ENCODE data around the gene HACD2. TPM values are rescaled to one million over a fixed set of nuclear protein-coding genes. Genes with fewer than 3 reads are reported as not detected.

The HACD2 gene
- total and polyA plus RNA-seq, 12 donors, result 5.1 to 29.9 (median 20.2) TPM

DNA sequence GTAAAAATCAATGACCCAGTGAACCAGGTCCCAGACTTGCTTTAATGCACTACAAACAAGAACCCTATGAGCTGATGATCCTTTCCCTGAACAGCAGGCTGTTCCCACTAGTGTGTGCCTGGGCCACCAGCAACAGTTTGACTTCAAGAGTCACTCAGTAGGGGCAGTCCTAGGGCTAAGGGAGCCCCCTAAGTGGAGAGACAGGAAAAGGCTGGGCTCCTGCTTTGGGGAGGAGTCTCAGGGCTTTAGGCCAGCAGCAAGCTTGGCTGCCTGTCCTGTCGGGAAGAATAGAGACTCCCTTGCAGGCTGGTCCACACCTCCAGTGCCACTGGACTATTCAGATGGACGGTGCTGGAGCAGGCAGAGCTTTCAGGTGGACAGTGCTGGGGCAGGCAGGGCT, 106.5 kb downstream of the HACD2 start:
- intact Hi-C loops (cut with DNase I), result no loop called here
- Histone ChIP-seq H3K36me3 (replicated peaks in 1 of 2) (no peaks in the 10 kb centered on the region), H3K4me3 (no peak overlapping the region), H3K27me3 (no peaks in the 10 kb centered on the region), H3K4me1 (replicated peaks in 1 of 2) (no peaks in the 10 kb centered on the region), H3K9me3 (replicated peaks in 1 of 3) (no peaks in the 10 kb centered on the region), H3K27ac (no peak overlapping the region)
- no peak for TF ChIP-seq POLR2A (IDR thresholded peaks at IDR 0.05)
- TF ChIP-seq, protein P1, sequence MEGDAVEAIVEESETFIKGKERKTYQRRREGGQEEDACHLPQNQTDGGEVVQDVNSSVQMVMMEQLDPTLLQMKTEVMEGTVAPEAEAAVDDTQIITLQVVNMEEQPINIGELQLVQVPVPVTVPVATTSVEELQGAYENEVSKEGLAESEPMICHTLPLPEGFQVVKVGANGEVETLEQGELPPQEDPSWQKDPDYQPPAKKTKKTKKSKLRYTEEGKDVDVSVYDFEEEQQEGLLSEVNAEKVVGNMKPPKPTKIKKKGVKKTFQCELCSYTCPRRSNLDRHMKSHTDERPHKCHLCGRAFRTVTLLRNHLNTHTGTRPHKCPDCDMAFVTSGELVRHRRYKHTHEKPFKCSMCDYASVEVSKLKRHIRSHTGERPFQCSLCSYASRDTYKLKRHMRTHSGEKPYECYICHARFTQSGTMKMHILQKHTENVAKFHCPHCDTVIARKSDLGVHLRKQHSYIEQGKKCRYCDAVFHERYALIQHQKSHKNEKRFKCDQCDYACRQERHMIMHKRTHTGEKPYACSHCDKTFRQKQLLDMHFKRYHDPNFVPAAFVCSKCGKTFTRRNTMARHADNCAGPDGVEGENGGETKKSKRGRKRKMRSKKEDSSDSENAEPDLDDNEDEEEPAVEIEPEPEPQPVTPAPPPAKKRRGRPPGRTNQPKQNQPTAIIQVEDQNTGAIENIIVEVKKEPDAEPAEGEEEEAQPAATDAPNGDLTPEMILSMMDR (IDR thresholded peaks at IDR 0.05), result no peak
- 41 to 45% (median 42%) methylated on average over 2 of the region's 2 CpGs; no CpG with 5 or more reads in 1 of the 4 donors for WGBS, 4 donors
- no peak for DNase-seq

DNA sequence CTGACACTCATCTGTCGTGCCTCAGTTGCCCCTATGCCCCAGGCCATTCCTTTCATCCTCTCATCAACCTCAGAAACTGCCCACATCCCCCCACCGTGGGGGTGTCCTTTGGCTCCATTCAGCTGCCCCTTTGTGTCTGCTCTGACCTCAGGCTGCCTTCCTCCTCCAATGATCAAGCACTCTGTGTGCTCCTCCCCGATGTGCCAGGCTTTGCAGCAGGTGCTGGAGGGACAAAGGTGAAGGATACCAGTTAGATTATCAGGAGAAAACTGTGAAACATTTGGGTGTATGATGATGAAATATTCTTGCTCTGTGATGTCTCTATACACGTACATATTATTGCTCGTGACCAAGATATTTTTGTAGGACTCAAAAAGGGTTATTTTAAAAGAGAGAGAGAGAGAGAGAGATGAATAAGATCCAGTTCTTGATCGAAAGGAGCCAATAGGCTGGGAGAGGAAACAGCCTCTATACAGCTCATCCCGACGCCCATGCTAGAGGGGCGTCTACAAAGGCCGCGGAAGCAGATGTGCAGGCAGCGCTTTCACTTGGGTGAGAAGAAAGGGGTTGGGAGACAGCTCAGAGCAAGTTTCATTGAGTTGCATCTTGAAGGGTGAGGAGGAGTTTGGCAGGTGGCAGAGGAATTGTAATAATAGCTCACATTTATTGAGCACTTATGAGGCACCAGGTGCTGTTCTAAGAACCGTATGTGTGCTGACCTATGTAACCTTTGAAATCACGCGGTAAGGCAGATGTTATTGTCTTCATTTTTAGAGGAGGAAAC, 107.7 kb downstream of the HACD2 start:
- H3K4me1 ChIP-seq (replicated peaks in 1 of 2), result no peaks in the 10 kb centered on the region
- intact Hi-C loops (cut with DNase I), result no loop called here
- no peaks in the 10 kb centered on the region for H3K9me3 ChIP-seq (replicated peaks in 1 of 3)
- H3K4me3 ChIP-seq, result no peak overlapping the region
- DNase-seq, result no peak
- H3K27ac ChIP-seq, result no peak overlapping the region
- no peak for TF ChIP-seq POLR2A (IDR thresholded peaks at IDR 0.05)
- TF ChIP-seq, protein P1 (IDR thresholded peaks at IDR 0.05), result no peak
- H3K36me3 ChIP-seq (replicated peaks in 1 of 2), result no peaks in the 10 kb centered on the region
- WGBS, 4 donors, result 74 to 80% (median 77%) methylated on average over 15 of the region's 15 CpGs
- H3K27me3 ChIP-seq, result no peaks in the 10 kb centered on the region

DNA sequence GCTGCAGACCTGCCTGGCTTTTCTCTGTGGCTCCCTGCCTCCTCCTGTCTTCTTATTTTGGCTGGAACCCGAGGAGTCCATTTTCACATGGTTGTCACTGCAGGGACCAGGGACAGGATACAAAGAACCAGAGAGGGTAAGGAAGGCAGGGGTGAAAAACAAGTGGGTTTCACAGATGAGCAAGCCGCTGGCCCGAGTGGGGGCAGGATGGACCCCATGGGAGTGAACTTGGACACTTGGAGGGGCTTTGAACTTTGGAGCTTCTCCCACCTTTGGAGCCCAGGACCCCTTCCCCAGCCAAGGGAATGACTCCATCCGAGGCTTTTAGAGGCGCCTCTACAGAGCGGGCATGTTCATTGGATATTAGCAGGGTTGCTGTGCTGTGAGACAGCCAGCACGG, 109.1 kb downstream of the HACD2 start:
- Histone ChIP-seq H3K9me3 (replicated peaks in 1 of 3) (no peaks in the 10 kb centered on the region), H3K4me3 (no peak overlapping the region), H3K36me3 (replicated peaks in 1 of 2) (no peaks in the 10 kb centered on the region), H3K27ac (no peak overlapping the region), H3K4me1 (replicated peaks in 1 of 2) (no peaks in the 10 kb centered on the region), H3K27me3 (no peaks in the 10 kb centered on the region)
- TF ChIP-seq, protein P1 (IDR thresholded peaks at IDR 0.05), result no peak
- TF ChIP-seq POLR2A (IDR thresholded peaks at IDR 0.05), result no peak
- no peak for DNase-seq
- intact Hi-C loops (cut with DNase I), result no loop called here
- 70 to 88% (median 76%) methylated on average over 4 to 7 of the region's 7 CpGs for WGBS, 4 donors

DNA sequence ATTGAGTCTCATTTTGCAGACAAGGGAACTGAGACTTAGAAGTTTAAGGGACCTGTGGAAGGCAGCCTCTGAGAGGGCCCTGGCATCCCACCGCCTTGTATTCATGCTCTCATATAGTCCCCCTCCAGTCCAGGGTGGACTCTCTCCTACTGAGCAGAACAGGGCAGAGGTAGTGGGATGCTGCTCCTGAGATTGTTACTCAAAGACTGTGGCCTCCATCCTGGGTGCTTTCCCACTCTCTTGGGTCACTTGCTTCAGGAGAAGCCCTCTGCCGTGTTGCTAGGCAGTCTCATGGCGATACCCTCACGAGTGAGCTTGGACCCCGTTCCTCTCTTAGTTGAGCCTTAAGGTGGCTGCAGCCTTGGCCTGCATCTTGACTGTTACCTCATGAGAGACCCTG, 113.7 kb downstream of the HACD2 start:
- DNase-seq, result no peak
- 90 to 97% (median 92%) methylated on average over 5 of the region's 5 CpGs for WGBS, 4 donors
- H3K9me3 ChIP-seq (replicated peaks in 1 of 3), result no peaks in the 10 kb centered on the region
- intact Hi-C loops (cut with DNase I), result no loop called here
- no peaks in the 10 kb centered on the region for H3K36me3 ChIP-seq (replicated peaks in 1 of 2)
- no peaks in the 10 kb centered on the region for H3K27me3 ChIP-seq
- H3K27ac ChIP-seq, result no peak overlapping the region
- no peaks in the 10 kb centered on the region for H3K4me1 ChIP-seq (replicated peaks in 1 of 2)
- no peak for TF ChIP-seq POLR2A (IDR thresholded peaks at IDR 0.05)
- TF ChIP-seq, protein P1 (IDR thresholded peaks at IDR 0.05), result no peak
- no peak overlapping the region for H3K4me3 ChIP-seq

All from adrenal gland (tissue), 12 donors.